ENCODE data around the gene ARHGAP22. TPM values are rescaled to one million over a fixed set of nuclear protein-coding genes. Genes with fewer than 3 reads are reported as not detected.

The ARHGAP22 gene
- total and polyA plus RNA-seq, 2 experiments from 2014 or later, result 4.8 to 10.7 TPM

GRCh38 chr10:48506147-48506917 is 98.5 kb downstream of the ARHGAP22 start:
- Histone ChIP-seq H3K27ac (ENCODE audit: low read depth) (no peak overlapping the region), H3K9me2 (ENCODE audit: insufficient read depth) (no peaks in the 10 kb centered on the region), H3K4me1 (ENCODE audit: insufficient read depth) (no peaks in the 10 kb centered on the region; the same call in 1 of the 2 replicates), H4K20me1 (replicated peaks; ENCODE audit: insufficient read depth) (0 out of 2 replicates have a peak, but pooled peaks cover 7% of the 10 kb centered on the region), H3F3A (replicated peaks; ENCODE audit: low read depth) (no peaks in the 10 kb centered on the region), H3K27me3 (ENCODE audit: insufficient read depth) (no peaks in the 10 kb centered on the region), H3K79me2 (replicated peaks; ENCODE audit: insufficient read depth) (peaks cover 17% of the 10 kb centered on the region), H3K4me3 (no peak overlapping the region), H2AFZ (no peak overlapping the region), H3K4me2 (no peak overlapping the region), H3K36me3 (ENCODE audit: insufficient read depth) (no peaks in the 10 kb centered on the region)
- H3K27me3 Mint-ChIP-seq (ENCODE audit: insufficient read depth, low read depth, poor library complexity), result peaks cover 11% of the 10 kb centered on the region
- H3K9me3 Mint-ChIP-seq, result no peaks in the 10 kb centered on the region
- no peak overlapping the region for H3K4me3 Mint-ChIP-seq
- H3K4me1 Mint-ChIP-seq, result peaks cover 22% of the 10 kb centered on the region
- DNase-seq (ENCODE audit: low spot score), result no peak
- TF ChIP-seq ZNF114 (CRISPR knock-in tag; IDR thresholded peaks at IDR 0.05), result no peak
- no peak for TF ChIP-seq REST (IDR thresholded peaks at IDR 0.05; ENCODE audit: unreplicated experiment)
- TF ChIP-seq NANOG (IDR thresholded peaks at IDR 0.05; ENCODE audit: borderline replicate concordance), result no peak
- TF ChIP-seq, protein P1, sequence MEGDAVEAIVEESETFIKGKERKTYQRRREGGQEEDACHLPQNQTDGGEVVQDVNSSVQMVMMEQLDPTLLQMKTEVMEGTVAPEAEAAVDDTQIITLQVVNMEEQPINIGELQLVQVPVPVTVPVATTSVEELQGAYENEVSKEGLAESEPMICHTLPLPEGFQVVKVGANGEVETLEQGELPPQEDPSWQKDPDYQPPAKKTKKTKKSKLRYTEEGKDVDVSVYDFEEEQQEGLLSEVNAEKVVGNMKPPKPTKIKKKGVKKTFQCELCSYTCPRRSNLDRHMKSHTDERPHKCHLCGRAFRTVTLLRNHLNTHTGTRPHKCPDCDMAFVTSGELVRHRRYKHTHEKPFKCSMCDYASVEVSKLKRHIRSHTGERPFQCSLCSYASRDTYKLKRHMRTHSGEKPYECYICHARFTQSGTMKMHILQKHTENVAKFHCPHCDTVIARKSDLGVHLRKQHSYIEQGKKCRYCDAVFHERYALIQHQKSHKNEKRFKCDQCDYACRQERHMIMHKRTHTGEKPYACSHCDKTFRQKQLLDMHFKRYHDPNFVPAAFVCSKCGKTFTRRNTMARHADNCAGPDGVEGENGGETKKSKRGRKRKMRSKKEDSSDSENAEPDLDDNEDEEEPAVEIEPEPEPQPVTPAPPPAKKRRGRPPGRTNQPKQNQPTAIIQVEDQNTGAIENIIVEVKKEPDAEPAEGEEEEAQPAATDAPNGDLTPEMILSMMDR (conservative IDR thresholded peaks at IDR 0.05; ENCODE audit: low read depth in 2 of 2), result peak; percentile 14 to 49; a peak in 3 of 4 replicates
- TF ChIP-seq ETS1 (IDR thresholded peaks at IDR 0.05), result no peak
- no peak for TF ChIP-seq STAT1 (IDR thresholded peaks at IDR 0.05; ENCODE audit: unreplicated experiment)
- H3K27ac Mint-ChIP-seq, result no peak overlapping the region
- no peaks in the 10 kb centered on the region for H3K36me3 Mint-ChIP-seq (ENCODE audit: low read depth)
- ATAC-seq, result no peak

Data from GM23338 (cell line).